Neural progenitor cell (in vitro differentiated cells): ENCODE results near the gene SCN2A. TPM values are rescaled to one million over a fixed set of nuclear protein-coding genes. Genes with fewer than 3 reads are reported as not detected.

Source experiments
- DNase-seq: peaks from one replicate; pipeline ENCODE4 v3.0.0-alpha.2; 2016; ENCODE audit warnings: low spot score
- H2AFZ ChIP-seq: fragments of 200-600 bp; sonication (generic); replicated peaks from 2 replicates; pipeline ENCODE4 v1.6.1; 2016; ENCODE audit warnings: antibody characterized with exemption
- H3F3A ChIP-seq: fragments of 200-600 bp; sonication (generic); 2 replicates; pipeline ENCODE4 v1.6.1; 2016; ENCODE audit warnings: antibody characterized with exemption, low read depth
- H3K27ac ChIP-seq: fragments of 200-600 bp; sonication (generic); 2 replicates; pipeline ENCODE4 v1.5.1; 2016; ENCODE audit warnings: mild to moderate bottlenecking
- H3K27me3 ChIP-seq: fragments of 200-600 bp; sonication (generic); 2 replicates; pipeline ENCODE4 v1.6.1; 2016; ENCODE audit warnings: mild to moderate bottlenecking, moderate library complexity
- H3K36me3 ChIP-seq: fragments of 200-600 bp; sonication (generic); 2 replicates; pipeline ENCODE4 v1.5.1; 2016
- H3K4me1 ChIP-seq: fragments of 200-600 bp; sonication (generic); 2 replicates; pipeline ENCODE4 v1.6.1; 2016; ENCODE audit warnings: mixed run types
- H3K4me2 ChIP-seq: fragments of 200-600 bp; sonication (generic); 2 replicates; pipeline ENCODE4 v1.6.1; 2016
- H3K4me3 ChIP-seq: fragments of 200-600 bp; sonication (generic); 2 replicates; pipeline ENCODE4 v1.5.1; 2016
- H3K79me2 ChIP-seq: fragments of 200-600 bp; sonication (generic); 2 replicates; pipeline ENCODE4 v1.6.1; 2016; ENCODE audit warnings: low read depth
- H3K9ac ChIP-seq: fragments of 200-600 bp; sonication (generic); 2 replicates; pipeline ENCODE4 v1.6.1; 2016
- H3K9me3 ChIP-seq: fragments of 200-600 bp; sonication (generic); 2 replicates; pipeline ENCODE4 v1.5.1; 2016; ENCODE audit warnings: low read depth
- H4K20me1 ChIP-seq: fragments of 200-600 bp; sonication (generic); 2 replicates; pipeline ENCODE4 v1.6.1; 2016; ENCODE audit warnings: low read depth
- H3K27ac Mint-ChIP-seq: 3 replicates; pipeline ENCODE4 v1.8.0; 2021; ENCODE audit warnings: mixed read lengths
- H3K27me3 Mint-ChIP-seq: 2 replicates; pipeline ENCODE4 v1.8.0; 2022; ENCODE audit warnings: low read depth, mild to moderate bottlenecking, inconsistent platforms, moderate library complexity, mixed read lengths; ENCODE audit not compliant: insufficient read depth
- H3K36me3 Mint-ChIP-seq: 3 replicates; pipeline ENCODE4 v1.8.0; 2021; ENCODE audit warnings: mixed read lengths
- H3K4me1 Mint-ChIP-seq: 3 replicates; pipeline ENCODE4 v1.8.0; 2021; ENCODE audit warnings: mixed read lengths
- H3K4me3 Mint-ChIP-seq: 3 replicates; pipeline ENCODE4 v1.8.0; 2021; ENCODE audit warnings: mild to moderate bottlenecking, moderate library complexity, mixed read lengths
- H3K9me3 Mint-ChIP-seq: 3 replicates; pipeline ENCODE4 v1.8.0; 2020; ENCODE audit warnings: mixed read lengths
- CTCF ChIP-seq: fragments of 200-600 bp; sonication (generic); IDR thresholded peaks from 2 replicates; pipeline ENCODE4 v1.5.1; 2017; ENCODE audit warnings: antibody characterized with exemption, mild to moderate bottlenecking
- EZH2 ChIP-seq: fragments of 200-600 bp; sonication (generic); IDR thresholded peaks from 2 replicates; pipeline ENCODE4 v1.6.1; 2017; ENCODE audit warnings: antibody characterized with exemption, mild to moderate bottlenecking, moderate library complexity
- EZH2phosphoT487 ChIP-seq: fragments of 200-600 bp; sonication (generic); IDR thresholded peaks from 2 replicates; pipeline ENCODE4 v1.6.1; 2017; ENCODE audit warnings: antibody characterized with exemption
- total RNA-seq: library from RNA; depleted of rRNA; stranded (reverse); fragments of >200 nt; gene quantifications from 2 replicates; pipeline ENCODE4 v1.2.3, GENCODE V29; 2015; ENCODE audit warnings: low replicate concordance

SCN2A gene
- total RNA-seq, 1 donor from 2014 or later, result 0.30 TPM

DNA sequence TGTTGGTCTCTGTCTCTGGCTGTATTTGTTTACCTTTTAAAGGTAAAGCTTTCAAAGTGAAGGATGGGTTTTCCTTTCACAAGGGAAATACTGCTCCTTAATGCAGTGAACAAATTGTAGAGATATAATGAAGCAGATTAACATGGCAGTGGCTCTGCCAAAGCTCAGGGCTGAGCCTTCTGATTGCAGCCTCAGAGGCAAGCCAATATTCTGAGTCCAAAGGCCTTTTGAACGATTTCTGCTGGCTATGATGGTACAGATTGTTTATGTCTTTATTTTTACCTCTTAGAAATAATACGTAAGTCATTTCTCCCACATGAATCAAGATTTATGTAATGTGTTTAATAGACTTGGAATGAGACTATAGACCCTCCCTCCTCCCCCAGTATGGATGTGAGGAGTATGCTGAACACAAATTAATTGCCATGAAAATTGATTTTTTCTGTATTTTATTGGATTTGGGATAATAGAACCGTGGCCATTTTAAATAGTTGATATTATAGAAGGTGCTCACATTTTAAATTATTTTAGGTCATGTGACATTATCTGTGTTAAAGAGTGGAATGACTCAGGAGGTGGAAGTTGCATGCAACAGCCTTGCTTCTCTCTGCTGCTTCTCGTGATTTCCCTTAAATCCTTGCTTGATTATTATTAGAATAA is 772 bp downstream of the SCN2A start:
- DNase-seq, result no peak
- no peak for TF ChIP-seq CTCF
- no peak for TF ChIP-seq EZH2
- no peaks in the 10 kb centered on the region for H3F3A ChIP-seq
- no peaks in the 10 kb centered on the region for H3K27me3 Mint-ChIP-seq
- no peaks in the 10 kb centered on the region for H3K36me3 ChIP-seq
- H3K27ac Mint-ChIP-seq, result no peak overlapping the region
- H3K4me3 Mint-ChIP-seq, result no peak overlapping the region
- H3K4me2 ChIP-seq, result no peak overlapping the region
- no peak overlapping the region for H2AFZ ChIP-seq
- H3K9me3 ChIP-seq, result no peaks in the 10 kb centered on the region
- no peaks in the 10 kb centered on the region for H3K4me1 Mint-ChIP-seq
- no peaks in the 10 kb centered on the region for H3K27me3 ChIP-seq
- no peaks in the 10 kb centered on the region for H3K79me2 ChIP-seq
- H3K36me3 Mint-ChIP-seq, result no peaks in the 10 kb centered on the region
- no peak overlapping the region for H3K27ac ChIP-seq
- no peaks in the 10 kb centered on the region for H3K4me1 ChIP-seq
- H3K4me3 ChIP-seq, result no peak overlapping the region
- H3K9ac ChIP-seq, result no peak overlapping the region
- H3K9me3 Mint-ChIP-seq, result no peaks in the 10 kb centered on the region
- no peaks in the 10 kb centered on the region for H4K20me1 ChIP-seq

GRCh38 chr2:165240916-165241315 is 1.7 kb downstream of the SCN2A start:
- Histone ChIP-seq H3K4me3 (no peak overlapping the region), H3K4me1 (no peaks in the 10 kb centered on the region), H4K20me1 (no peaks in the 10 kb centered on the region), H3K27ac (no peak overlapping the region), H3K9me3 (no peaks in the 10 kb centered on the region), H3K36me3 (no peaks in the 10 kb centered on the region), H3K79me2 (no peaks in the 10 kb centered on the region), H3K4me2 (no peak overlapping the region), H3F3A (no peaks in the 10 kb centered on the region), H2AFZ (no peak overlapping the region), H3K9ac (no peak overlapping the region), H3K27me3 (no peaks in the 10 kb centered on the region)
- Mint-ChIP-seq H3K36me3 (no peaks in the 10 kb centered on the region), H3K4me1 (peaks cover 2% of the 10 kb centered on the region), H3K27ac (no peak overlapping the region), H3K27me3 (no peaks in the 10 kb centered on the region), H3K9me3 (no peaks in the 10 kb centered on the region), H3K4me3 (no peak overlapping the region)
- DNase-seq, result no peak
- TF ChIP-seq EZH2phosphoT487 (no peak), CTCF (no peak), EZH2 (no peak)

DNA sequence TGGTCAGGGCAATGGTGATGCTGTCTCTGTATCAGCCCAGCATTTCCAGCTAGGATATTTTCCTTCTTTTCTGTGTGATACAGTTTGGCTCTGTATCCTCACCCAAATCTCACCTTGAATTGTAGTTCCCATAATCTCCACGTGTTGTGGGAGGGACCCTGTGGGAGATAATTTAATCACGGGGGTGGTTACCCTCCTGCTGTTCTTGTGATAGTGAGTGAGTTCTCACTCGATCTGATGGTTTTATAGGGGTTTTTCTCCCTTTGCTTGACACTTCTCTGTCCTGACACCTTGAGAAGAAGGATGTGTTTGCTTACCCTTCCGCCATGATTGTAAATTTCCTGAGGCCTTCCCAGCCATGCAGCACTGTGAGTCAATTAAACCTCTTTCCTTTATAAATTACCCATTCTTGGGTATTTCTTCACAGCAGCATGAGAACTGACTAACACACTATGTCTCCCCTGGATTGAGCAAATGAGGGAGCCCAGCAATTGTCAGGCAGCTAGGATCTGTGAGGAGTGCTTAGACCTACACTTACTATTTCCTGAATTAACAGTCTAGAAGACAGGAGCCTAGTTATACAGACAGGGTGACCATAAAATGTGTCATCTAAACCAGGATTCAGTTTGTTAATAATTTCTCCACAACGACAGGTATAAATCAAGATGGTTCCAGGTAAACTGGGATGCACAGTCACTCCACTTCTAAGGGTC is 6.0 kb downstream of the SCN2A start:
- no peaks in the 10 kb centered on the region for H3K36me3 Mint-ChIP-seq
- Histone ChIP-seq H3F3A (no peaks in the 10 kb centered on the region), H4K20me1 (no peaks in the 10 kb centered on the region), H2AFZ (no peak overlapping the region), H3K27me3 (no peaks in the 10 kb centered on the region), H3K9me3 (no peaks in the 10 kb centered on the region), H3K79me2 (no peaks in the 10 kb centered on the region), H3K4me3 (no peak overlapping the region), H3K27ac (no peak overlapping the region), H3K4me2 (no peak overlapping the region), H3K4me1 (no peaks in the 10 kb centered on the region), H3K9ac (no peak overlapping the region), H3K36me3 (no peaks in the 10 kb centered on the region)
- TF ChIP-seq CTCF (no peak), EZH2 (no peak), EZH2phosphoT487 (no peak)
- H3K27me3 Mint-ChIP-seq, result no peaks in the 10 kb centered on the region
- no peak for DNase-seq
- no peaks in the 10 kb centered on the region for H3K9me3 Mint-ChIP-seq
- peaks cover 2% of the 10 kb centered on the region for H3K4me1 Mint-ChIP-seq
- H3K27ac Mint-ChIP-seq, result no peak overlapping the region
- H3K4me3 Mint-ChIP-seq, result no peak overlapping the region
